Brain microvascular endothelial cell (primary cell): ENCODE results near the gene PRSS22.

ENCODE experiments used
- DNase-seq: peaks from one replicate; pipeline ENCODE4 v3.0.0-alpha.2; 2020
- H3K27ac ChIP-seq: fragments of 250-450 bp; sonication (Bioruptor Pico); 2 replicates; pipeline ENCODE4 v1.5.1; 2020; ENCODE audit warnings: mild to moderate bottlenecking, moderate library complexity
- H3K27me3 ChIP-seq: fragments of 250-450 bp; sonication (Bioruptor Pico); replicated peaks from 2 replicates; pipeline ENCODE4 v1.5.1; 2020; ENCODE audit warnings: mild to moderate bottlenecking
- H3K36me3 ChIP-seq: fragments of 250-450 bp; sonication (Bioruptor Pico); replicated peaks from 2 replicates; pipeline ENCODE4 v1.5.1; 2020; ENCODE audit warnings: mild to moderate bottlenecking
- H3K4me3 ChIP-seq: 2 replicates; pipeline ENCODE4 v1.5.1; 2011; ENCODE audit warnings: low read depth, mild to moderate bottlenecking, control low read depth, low read length, moderate library complexity
- CTCF ChIP-seq: IDR thresholded peaks from 2 replicates; pipeline ENCODE4 v1.5.1; 2011; ENCODE audit warnings: low read depth, mild to moderate bottlenecking, moderate library complexity, low read length, control low read depth, inconsistent platforms; ENCODE audit errors: missing control alignments
- in situ Hi-C: cut with HindIII; loops from 2 replicates; pipeline ENCODE4 v1.10.0; 2017; ENCODE audit warnings: low sequenced_read_pairs, low pct_ligation_motif_present

PRSS22 gene

GRCh38 chr16:2841606-2842339 lies 16.2 kb downstream of the PRSS22 start:
- no peak for DNase-seq
- H3K36me3 ChIP-seq = no peaks in the 10 kb centered on the region
- TF ChIP-seq CTCF = no peak
- H3K27me3 ChIP-seq = no peaks in the 10 kb centered on the region
- in situ Hi-C loops = no loop called here
- no peak overlapping the region for H3K4me3 ChIP-seq
- H3K27ac ChIP-seq = no peak overlapping the region

- in situ Hi-C loops = no loop called here
- no peak for DNase-seq
- no peak overlapping the region for H3K27ac ChIP-seq
- no peak for TF ChIP-seq CTCF
- H3K27me3 ChIP-seq = no peaks in the 10 kb centered on the region
- no peaks in the 10 kb centered on the region for H3K36me3 ChIP-seq
- H3K4me3 ChIP-seq = no peak overlapping the region
These were observed 17.1 kb downstream of the PRSS22 start for GRCh38 chr16:2840914-2841313.

GRCh38 chr16:2839650-2840450 lies 18.1 kb downstream of the PRSS22 start:
- TF ChIP-seq CTCF = no peak
- in situ Hi-C loops = no loop called here
- DNase-seq = no peak
- Histone ChIP-seq H3K27me3 (no peaks in the 10 kb centered on the region), H3K27ac (no peak overlapping the region), H3K4me3 (no peak overlapping the region), H3K36me3 (no peaks in the 10 kb centered on the region)

GRCh38 chr16:2838928-2839327 lies 19.0 kb downstream of the PRSS22 start:
- Histone ChIP-seq H3K36me3 (no peaks in the 10 kb centered on the region), H3K27ac (no peak overlapping the region), H3K4me3 (no peak overlapping the region), H3K27me3 (no peaks in the 10 kb centered on the region)
- in situ Hi-C loops = no loop called here
- peak; percentile 58 for DNase-seq
- peak; percentile 98 for TF ChIP-seq CTCF

GRCh38 chr16:2836646-2837508 lies 21.1 kb downstream of the PRSS22 start:
- no peak for DNase-seq
- no peak overlapping the region for H3K27ac ChIP-seq
- no peaks in the 10 kb centered on the region for H3K36me3 ChIP-seq
- no peak for TF ChIP-seq CTCF
- H3K4me3 ChIP-seq = no peak overlapping the region
- H3K27me3 ChIP-seq = no peaks in the 10 kb centered on the region
- in situ Hi-C loops = no loop called here
